HG03135 (cell line): ENCODE measurements around the gene CLDN22.

Experiments
- ATAC-seq: cut with Tn5 transposase; IDR thresholded peaks from one replicate; pipeline ENCODE4 v1.9.1; 2021; ENCODE audit warnings: mild to moderate bottlenecking, moderate library complexity; ENCODE audit not compliant: unreplicated experiment

Gene CLDN22

DNA sequence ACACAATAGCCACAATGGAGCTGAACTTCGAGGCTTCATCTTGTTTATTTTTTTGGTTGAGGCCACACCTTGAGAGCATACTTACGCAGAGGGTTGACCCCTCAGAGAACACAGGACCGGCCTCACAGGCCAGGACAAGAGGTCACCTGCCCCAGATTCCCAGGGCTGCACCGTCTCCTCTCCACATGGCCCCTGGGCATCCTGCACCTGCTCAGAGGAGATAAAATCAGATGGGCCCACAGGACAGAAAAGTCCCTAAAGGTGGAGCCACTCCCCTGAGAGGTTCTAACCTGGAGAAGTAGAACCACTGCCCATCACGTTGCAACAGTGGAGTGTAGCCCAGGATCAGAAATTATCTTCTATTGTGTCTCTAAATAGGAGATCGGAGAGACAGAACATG lies 3.2 kb upstream of the CLDN22 start:
- no peak for ATAC-seq

DNA sequence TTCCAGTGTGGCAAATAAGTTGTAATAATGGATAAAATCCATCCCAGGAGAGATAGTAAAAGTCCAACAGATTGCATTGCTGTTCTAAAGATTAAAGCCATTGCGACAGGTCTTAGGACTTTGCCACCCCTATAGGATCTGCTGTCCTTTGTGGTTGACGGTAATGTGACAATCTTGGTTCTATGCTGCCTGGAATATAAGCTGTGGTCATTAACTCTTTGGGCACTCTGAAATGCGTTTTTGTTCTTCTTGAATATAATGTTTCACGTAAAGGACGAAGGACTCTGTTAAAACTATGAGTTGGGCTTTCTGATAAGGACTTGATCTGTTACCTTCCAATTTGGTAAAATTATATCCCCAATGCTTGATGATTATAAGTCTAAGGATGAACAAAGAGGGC lies 2.2 kb upstream of the CLDN22 start, which contains the start of gene CLDN24:
CLDN24 (minus strand) TSS at position 101 of the 400 bp plus-strand sequence; CDS start at position 101, 0 bp downstream.
- ATAC-seq, result no peak

GRCh38 chr4:183321516-183321915 lies 1.4 kb upstream of the CLDN22 start:
- no peak for ATAC-seq

GRCh38 chr4:183321079-183321478 lies 1.0 kb upstream of the CLDN22 start:
- ATAC-seq, result no peak

GRCh38 chr4:183318656-183319055 lies 1.4 kb downstream of the CLDN22 start:
- ATAC-seq, result no peak

- no peak for ATAC-seq
These were observed 5.3 kb downstream of the CLDN22 start for GRCh38 chr4:183314806-183315205.

- ATAC-seq, result no peak
These were observed 5.7 kb downstream of the CLDN22 start for GRCh38 chr4:183314336-183314735.

DNA sequence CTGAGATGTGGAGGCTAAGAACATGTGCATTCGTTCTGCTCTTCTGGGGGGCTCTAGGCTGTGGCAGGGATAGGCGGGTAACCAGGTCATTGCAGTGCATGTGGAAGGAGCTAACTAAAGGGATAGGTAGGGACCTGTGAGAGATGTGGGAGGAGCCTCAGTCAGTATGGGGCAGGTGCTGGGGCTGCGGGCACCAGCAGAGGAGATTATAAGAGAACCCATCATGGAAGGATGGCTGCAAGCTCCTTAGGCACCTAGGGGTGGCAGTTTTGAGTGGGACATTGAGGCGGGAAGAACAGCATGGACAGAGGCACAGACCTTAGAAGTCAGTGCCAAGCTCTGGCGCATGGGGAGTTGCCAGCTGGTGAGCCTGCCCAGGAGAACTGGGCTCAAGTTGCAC lies 7.2 kb downstream of the CLDN22 start:
- no peak for ATAC-seq

- ATAC-seq, result no peak
These were observed 13.3 kb downstream of the CLDN22 start for GRCh38 chr4:183306811-183307210.

DNA sequence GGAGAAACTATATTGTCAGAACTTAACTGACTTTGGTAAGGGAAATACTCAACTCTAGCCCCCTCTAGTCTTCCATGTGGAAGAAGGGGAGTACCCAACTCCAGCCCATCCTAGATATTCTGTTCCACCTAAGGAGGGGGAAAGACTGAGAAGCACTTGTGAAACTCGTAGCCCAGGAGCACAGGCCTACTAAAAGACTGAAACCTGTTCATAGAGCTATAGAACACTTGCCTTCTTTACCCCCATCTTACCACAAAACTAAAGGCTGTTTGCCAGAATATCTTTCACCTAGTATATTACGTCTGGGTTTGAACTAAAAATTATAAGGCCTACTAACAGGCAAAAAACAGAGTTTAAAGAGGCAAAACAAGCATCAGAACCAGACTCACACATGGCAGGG lies 15.5 kb downstream of the CLDN22 start:
- no peak for ATAC-seq

GRCh38 chr4:183304067-183304466 lies 16.0 kb downstream of the CLDN22 start:
- no peak for ATAC-seq

- no peak for ATAC-seq
These were observed 16.8 kb downstream of the CLDN22 start for GRCh38 chr4:183303301-183303700.

DNA sequence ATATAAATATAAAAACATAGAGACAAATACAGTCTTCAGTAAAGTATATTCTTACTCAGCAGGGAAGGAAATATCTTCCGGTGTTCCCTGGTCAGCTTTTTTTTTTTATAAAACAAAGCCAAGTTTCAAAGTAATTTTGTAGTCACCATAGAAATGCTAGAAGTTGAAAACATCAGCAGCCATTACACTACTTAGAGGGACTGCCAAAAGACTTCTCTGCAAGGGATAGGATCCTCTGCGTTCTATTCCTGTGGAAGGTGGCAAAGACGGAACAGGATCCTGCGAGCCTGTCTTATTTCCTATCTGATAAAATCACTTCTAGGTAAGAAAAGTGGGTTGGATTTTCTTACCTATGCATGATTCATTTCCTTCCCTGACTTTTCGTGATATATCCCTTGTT lies 19.4 kb downstream of the CLDN22 start:
- no peak for ATAC-seq

- ATAC-seq, result no peak
These were observed 20.0 kb downstream of the CLDN22 start for GRCh38 chr4:183300070-183300469.

- ATAC-seq, result no peak
These were observed 20.6 kb downstream of the CLDN22 start for GRCh38 chr4:183299464-183299863.

DNA sequence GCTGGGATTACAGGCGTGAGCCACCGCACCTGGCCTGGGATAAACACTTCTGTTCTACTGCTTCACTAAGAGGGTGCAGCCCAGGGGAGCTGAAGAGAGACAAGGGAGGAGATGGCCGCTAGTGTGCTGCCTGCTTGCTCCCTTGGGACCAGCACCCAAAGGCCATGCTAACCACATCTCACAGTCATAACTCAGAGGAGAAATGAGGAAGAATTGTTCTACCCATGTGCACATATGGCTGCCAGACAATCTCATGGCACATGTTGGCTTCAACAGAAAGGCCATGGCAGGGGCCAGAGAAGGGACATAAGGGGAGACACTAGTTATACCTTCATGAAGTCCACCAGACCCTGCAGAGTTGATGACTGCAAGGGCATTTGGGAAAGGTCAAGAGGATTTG lies 22.4 kb downstream of the CLDN22 start:
- ATAC-seq, result peak; percentile 87

GRCh38 chr4:183295711-183296110 lies 24.4 kb downstream of the CLDN22 start:
- no peak for ATAC-seq

GRCh38 chr4:183291070-183291469 lies 29.0 kb downstream of the CLDN22 start:
- ATAC-seq, result no peak

- ATAC-seq, result no peak
These were observed 30.4 kb downstream of the CLDN22 start for GRCh38 chr4:183289688-183290087.

GRCh38 chr4:183288955-183289354 lies 31.1 kb downstream of the CLDN22 start:
- no peak for ATAC-seq

- peak; percentile 82 for ATAC-seq
These were observed 32.4 kb downstream of the CLDN22 start for GRCh38 chr4:183287677-183288076.

- peak; percentile 80 for ATAC-seq
These were observed 32.8 kb downstream of the CLDN22 start for GRCh38 chr4:183287309-183287659.

DNA sequence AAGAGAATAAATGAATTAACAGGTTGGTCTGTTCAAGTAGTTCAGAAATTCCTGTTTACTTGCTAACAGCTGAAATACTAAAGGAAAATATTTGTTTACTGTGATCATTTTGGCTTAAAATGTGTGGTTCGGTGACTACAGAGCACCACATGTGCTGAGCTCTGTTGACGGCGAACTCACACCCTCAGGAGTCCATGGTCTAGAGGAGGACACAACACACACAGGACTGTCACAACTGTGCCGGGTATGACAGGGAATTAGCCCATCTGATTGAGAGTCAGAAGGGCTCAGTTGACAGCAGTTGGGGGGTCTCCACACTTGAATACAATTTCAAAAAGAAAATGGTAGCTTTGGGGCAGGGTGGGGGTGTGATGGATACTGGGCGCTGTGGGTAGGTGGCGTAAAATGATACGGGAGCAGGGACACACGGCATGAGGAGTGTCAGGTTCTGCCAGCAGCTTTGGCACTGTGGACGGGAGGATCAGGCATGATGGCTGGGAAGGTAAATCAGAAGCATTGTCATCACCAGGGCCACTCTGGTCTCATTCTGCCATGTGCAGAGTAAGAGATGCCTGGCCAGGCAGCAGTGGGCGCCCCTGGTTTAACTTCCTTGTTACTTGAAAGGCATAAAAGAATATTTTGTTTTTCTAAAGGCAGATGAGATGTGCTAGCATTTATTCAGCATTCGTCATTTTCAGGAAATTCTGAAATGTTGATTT lies 33.3 kb downstream of the CLDN22 start:
- ATAC-seq, result peak; percentile 29
